NCI-H524 (cell line): ENCODE results near the gene ASTN2.

Experiments
- DNase-seq, 2 experiments: peaks; one replicate each; lab custom pipeline; 2025; lab: John Stamatoyannopoulos, UW

The ASTN2 gene

GRCh38 chr9:116541402-116541801 lies 873.5 kb downstream of the ASTN2 start:
- peak; percentile 9 to 59 for DNase-seq

GRCh38 chr9:116539549-116539948 lies 875.3 kb downstream of the ASTN2 start:
- DNase-seq: no peak

- DNase-seq: no peak
These were observed 889.2 kb downstream of the ASTN2 start for GRCh38 chr9:116525611-116526010.

- DNase-seq: no peak
These were observed 889.9 kb downstream of the ASTN2 start for GRCh38 chr9:116524778-116525470.

- DNase-seq: no peak
These were observed 894.6 kb downstream of the ASTN2 start for GRCh38 chr9:116520218-116520617.

- DNase-seq: no peak
These were observed 898.4 kb downstream of the ASTN2 start for GRCh38 chr9:116516456-116516855.

DNA sequence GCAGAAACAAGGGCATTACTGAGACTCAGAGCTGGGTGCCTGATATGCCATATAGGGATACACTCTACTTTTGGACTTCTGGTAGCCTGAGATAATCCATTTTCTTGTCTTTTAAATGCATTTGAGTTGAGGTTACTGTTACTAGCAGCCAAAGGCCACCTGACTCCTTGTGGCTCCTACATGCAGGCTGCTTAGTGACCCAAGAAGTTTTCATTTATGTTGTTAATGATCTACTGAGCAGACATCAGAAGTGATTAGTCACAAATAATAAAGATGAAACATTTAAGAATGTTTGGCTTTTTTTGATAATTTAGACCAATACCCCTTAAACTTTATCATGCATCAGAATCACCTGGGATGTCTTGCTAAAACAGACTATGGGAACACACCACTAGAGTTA lies 899.3 kb downstream of the ASTN2 start:
- DNase-seq: no peak

- DNase-seq: no peak
These were observed 908.2 kb downstream of the ASTN2 start for GRCh38 chr9:116506685-116507084.

GRCh38 chr9:116504893-116505480 lies 909.9 kb downstream of the ASTN2 start:
- DNase-seq: no peak

DNA sequence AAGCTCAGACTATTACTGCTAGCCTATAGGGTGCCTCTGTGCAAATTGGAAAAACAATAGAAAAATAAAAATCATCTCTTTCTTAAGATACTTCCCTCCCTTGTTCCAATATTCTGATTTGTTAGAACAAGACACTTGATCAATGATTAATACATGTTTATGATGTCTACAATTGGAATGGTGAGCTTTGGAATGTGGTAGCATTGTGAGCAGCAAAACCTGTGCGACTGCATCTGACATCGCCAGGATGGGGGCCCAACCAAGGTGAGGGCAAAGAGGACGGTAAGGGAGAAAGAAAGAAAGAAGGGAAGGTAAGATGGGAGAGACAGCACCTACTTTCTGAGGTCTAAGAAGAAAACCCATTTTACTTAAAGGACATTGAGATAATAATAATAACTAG lies 910.8 kb downstream of the ASTN2 start:
- no peak for DNase-seq

- DNase-seq: no peak
These were observed 912.1 kb downstream of the ASTN2 start for GRCh38 chr9:116502746-116503145.

DNA sequence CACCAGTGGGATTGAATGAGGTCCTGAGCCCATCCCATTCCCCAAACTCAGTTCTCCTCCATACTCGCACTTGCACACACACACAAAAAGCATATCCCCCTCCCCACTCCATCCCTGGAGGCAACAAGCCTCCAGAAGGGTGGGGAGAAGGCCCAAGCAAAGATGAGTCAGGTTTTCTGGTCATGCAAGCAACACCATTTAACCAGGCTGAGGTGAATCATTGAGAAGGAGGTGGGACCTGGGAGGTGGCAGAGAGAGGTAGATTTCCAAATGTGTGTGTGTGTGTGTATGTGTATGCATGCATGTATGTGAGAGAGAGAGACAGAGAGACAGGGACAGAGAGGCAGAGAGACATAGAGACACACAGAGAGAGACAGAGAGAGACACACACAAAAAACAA lies 913.0 kb downstream of the ASTN2 start:
- no peak for DNase-seq

DNA sequence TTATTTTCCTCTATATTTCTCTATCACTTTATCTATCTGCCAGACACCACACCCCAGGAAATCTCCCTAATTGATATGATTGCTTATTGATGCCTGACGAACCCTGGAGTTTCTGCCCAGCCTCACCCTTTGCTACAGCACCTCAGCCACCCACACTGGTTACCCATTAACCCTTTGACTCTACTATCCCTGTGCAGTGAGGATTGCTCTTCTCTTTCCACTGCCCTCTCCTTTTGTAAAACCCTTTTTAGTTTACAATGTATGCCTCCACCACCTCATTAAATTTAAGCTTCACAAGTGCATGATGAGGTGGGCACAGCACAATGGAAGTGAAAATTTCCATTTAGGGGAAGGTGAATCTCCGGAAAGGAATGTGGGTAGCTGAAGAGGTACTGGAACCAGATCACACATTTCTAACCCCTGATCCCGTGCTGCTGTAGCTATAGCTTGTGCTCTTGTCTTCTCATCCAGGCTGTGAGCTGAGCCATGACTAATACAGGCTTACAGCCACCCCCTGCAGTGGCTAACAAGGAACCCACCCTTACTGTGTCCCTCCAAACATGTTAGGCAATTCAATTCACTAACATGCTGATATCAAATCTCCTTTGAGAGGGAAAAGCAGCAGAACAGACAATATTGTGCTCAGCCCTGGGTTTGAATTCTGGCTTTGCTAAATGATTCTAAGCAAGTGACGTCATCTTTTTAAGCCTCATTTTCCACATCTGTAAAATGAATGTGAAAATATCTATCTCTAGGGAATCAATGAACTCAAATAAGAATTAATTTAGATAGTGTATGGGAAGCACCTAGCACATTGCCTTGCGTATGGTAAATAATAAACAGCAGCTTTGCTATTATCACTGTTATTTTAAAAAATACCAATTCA lies 914.6 kb downstream of the ASTN2 start:
- DNase-seq: no peak

- no peak for DNase-seq
These were observed 915.4 kb downstream of the ASTN2 start for GRCh38 chr9:116499434-116499833.

DNA sequence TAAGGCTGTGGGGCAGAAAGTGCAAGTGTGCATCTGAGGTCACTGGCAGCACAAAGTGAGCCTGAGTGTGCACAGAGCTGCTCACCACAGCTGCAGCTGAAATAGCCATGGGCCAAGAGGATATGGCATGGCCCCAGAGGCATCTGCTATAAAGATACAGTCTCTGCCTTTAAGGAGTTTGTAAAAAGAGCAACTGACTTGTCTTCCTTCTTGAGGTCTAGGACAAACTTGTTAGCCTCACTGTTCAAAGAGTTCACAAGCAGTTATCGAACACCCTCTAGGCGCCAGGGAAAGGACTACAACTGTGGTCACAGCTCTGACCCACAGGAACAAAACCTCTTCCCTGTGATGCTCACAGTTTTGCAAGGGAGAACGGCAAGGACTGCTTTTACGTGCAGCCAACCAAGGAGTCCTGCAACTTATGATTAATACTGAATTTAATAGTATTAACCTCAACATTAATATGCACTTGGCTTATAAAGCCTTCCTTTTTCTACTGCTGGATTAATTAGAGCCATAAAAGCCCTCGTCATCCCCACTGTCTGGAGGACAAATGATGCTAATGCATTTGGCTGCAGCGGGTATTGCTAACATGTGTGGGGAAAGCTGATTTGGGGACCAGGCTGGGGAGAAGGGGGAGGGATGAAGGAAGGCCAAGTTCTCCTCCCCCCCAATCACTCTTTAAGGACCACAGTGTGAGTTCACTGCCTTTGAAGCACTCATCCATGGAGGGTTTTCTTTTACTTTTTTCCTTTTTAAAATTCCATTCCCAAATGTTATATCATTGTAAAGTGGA lies 917.6 kb downstream of the ASTN2 start:
- DNase-seq: no peak

- DNase-seq: no peak
These were observed 918.7 kb downstream of the ASTN2 start for GRCh38 chr9:116496167-116496566.

GRCh38 chr9:116495725-116496124 lies 919.1 kb downstream of the ASTN2 start:
- DNase-seq: no peak

DNA sequence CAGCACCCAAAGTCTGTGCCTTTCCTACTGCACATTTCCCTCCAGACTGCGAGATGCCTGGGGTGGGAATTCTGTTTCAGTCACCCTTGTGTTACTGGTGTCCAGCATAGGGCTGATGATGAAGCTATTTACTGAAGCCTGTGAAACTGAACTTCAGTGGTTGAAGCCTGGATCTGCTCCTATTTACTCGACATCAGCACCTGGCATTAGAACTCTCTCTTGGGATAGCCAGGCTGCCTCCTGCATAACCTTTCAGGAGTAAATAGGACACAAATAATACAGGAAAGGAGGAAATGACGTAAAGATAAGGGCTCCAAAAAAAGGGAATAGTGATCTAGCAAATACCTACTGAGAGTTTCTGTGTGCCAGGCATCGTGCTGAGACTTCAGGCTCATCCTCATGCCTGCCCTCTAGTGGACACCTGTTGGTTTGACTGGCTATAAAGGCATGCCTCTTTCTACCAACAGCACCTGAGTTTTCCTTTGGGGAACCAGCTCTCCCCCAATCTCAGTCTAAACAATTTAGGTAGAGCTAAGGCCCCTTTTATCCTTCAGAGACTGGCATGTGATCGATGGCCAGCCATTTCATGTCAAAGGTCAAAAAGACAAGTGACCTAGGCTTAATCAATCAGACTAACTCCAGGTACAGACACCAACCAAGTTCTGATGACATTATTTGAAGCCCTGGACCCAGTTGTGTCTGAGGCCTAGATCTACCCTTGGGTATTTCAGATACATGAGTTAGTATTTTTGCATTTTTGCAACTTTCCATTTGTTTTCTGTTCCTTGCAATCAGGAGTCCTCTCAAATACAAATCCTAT lies 919.8 kb downstream of the ASTN2 start:
- peak in 1 of 2 experiments; percentile 33 for DNase-seq

DNA sequence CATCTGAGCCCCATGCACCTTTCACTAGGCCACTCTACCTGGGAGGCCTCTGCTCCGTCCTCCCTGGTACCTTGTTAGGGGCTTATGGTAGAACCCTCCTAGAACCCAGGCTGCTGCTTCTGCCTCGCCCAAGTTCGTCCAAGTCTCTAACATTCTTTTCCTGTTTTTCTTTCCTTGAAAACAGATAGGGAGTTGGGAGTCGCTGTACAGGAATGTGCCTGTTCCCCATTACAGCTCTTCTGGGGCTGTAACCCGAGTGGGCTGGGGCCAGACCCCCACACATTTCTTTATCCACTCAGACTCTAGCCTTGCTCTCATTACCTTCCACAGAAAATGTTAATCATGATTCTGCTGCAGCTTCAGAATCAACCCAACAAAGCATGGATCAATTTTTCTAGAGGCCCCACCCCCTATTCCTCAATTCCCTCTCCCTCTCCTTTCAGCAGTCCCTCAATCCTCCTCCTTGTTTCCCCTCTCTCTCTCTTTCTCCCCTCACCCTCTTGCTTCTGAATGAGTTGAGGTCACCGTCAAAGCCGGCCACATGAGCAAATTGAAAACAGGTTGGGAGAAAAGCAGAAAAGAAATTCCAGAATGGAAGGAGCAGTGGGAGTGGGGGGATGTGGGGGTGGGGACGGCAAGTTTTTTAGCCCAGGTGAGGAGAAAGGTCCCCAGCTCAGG lies 921.5 kb downstream of the ASTN2 start:
- no peak for DNase-seq

DNA sequence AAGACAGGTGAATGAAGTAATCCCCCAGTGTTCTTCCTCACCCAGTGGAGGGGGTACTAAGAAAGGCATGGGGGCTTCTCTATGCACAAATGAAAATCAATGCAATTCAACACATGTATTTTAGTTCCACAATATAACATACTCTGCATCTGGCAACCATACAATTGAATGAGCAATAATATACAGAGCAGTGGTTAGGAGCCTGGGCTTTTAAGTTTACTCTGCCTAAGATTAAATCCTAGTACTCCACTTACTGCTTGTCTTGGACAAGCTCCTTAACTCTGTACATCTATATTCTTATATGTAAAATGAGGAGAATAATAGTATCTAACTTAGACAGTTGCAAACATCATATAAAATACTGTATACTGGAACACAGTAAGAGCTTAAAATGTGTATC lies 923.2 kb downstream of the ASTN2 start:
- no peak for DNase-seq

DNA sequence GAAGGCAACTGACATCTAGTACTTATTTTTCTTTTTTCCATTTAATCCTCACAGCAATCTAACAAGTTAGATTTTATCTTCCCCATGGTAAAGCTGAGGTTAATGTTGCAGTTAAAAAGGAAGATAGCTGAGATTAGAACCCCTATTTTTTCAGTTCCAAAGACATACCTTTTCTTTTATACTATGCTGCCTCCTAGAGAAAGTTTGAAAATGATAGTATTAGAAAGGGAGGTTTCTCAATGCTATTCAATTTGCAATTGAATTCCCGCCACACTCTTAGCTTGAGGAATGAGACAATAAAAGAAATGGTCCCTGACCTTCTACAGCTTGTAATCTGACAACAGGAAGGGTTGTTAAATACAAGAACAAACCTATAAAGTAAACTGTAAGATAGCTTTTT lies 923.6 kb downstream of the ASTN2 start:
- no peak for DNase-seq
